ENCODE results near the gene ODAD3.

DNA sequence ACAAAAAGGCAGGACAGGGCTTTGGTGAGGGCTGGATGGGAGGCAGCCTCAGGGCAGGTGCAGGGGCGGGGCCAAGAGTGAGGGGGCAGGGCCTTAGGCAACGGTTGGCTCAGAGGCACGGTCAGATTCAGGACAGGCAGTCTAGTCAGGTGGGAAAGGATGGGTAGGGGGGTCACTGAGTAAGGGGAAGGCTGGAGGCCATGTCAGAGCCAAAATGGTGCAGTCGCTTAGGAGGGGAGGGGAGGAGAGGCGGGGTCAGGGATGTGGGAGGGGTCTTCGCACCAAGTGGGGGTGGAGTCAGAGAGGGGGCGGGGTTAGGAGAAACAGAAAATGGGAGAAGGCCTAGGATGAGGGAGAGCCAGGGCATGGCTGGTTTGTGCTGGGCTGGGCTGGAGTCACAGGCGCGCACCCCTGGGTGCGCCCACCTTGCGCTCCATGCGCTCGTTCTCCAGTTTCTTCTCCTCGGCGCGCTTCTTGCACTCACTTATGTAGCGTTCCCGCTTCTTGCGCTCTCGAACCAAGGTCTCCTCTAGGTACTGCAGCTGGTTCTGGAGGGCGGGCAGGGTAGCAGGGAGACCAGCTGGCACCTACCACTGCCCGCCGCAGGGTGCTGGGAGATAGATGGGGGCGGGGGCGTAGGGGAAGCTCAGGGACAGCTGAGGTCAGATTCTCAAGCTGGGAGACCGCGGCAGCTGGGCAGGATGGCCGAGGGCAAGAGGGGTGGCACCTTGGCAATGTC is 9.0 kb downstream of the ODAD3 start:
- no peak for TF ChIP-seq CTCF (conservative IDR thresholded peaks at IDR 0.05)
- TF ChIP-seq ZFX (IDR thresholded peaks at IDR 0.05), result no peak

Measured in C4-2B (cell line).